H9 (cell line): ENCODE measurements around the gene TRIM7. TPM values are rescaled to one million over a fixed set of nuclear protein-coding genes. Genes with fewer than 3 reads are reported as not detected.

Source experiments
- DNase-seq: peaks from one replicate; pipeline ENCODE4 v3.0.0-alpha.2; 2017
- H2AFZ ChIP-seq: one replicate; pipeline ENCODE4 v1.6.1; 2013; ENCODE audit warnings: mild to moderate bottlenecking, low read length, control low read depth, moderate library complexity
- H2AK5ac ChIP-seq: 2 replicates; pipeline ENCODE4 v1.6.1; 2013; ENCODE audit warnings: low read length, control low read depth, mixed read lengths; ENCODE audit not compliant: insufficient read length
- H2BK120ac ChIP-seq: one replicate; pipeline ENCODE4 v1.6.1; 2013; ENCODE audit warnings: low read depth, mild to moderate bottlenecking, low read length, control low read depth, inconsistent platforms; ENCODE audit not compliant: poor library complexity, severe bottlenecking
- H2BK12ac ChIP-seq: 2 replicates; pipeline ENCODE4 v1.6.1; 2013; ENCODE audit warnings: low read length, control low read depth, mixed read lengths, low read depth; ENCODE audit not compliant: insufficient read length
- H2BK15ac ChIP-seq: 2 replicates; pipeline ENCODE4 v1.6.1; 2013; ENCODE audit warnings: low read depth, low read length, control low read depth
- H2BK20ac ChIP-seq: one replicate; pipeline ENCODE4 v1.6.1; 2013; ENCODE audit warnings: low read depth, mild to moderate bottlenecking, low read length, control low read depth, inconsistent platforms; ENCODE audit not compliant: poor library complexity, severe bottlenecking
- H2BK5ac ChIP-seq: 2 replicates; pipeline ENCODE4 v1.6.1; 2013; ENCODE audit warnings: low read length, control low read depth, mixed read lengths; ENCODE audit not compliant: insufficient read length
- H3K14ac ChIP-seq: 2 replicates; pipeline ENCODE4 v1.6.1; 2013; ENCODE audit warnings: low read length, control low read depth; ENCODE audit not compliant: insufficient read depth
- H3K18ac ChIP-seq: 2 replicates; pipeline ENCODE4 v1.6.1; 2013; ENCODE audit warnings: low read depth, mild to moderate bottlenecking, mixed read lengths, low read length, control low read depth; ENCODE audit not compliant: insufficient read length
- H3K23ac ChIP-seq: 2 replicates; pipeline ENCODE4 v1.6.1; 2013; ENCODE audit warnings: low read length, control low read depth, mixed read lengths, low read depth; ENCODE audit not compliant: insufficient read length
- H3K23me2 ChIP-seq: 2 replicates; pipeline ENCODE4 v1.6.1; 2013; ENCODE audit warnings: low read depth, mild to moderate bottlenecking, mixed read lengths, low read length, control low read depth; ENCODE audit not compliant: insufficient read length, poor library complexity, severe bottlenecking
- H3K27ac ChIP-seq: 2 replicates; pipeline ENCODE4 v1.5.1; 2013; ENCODE audit warnings: low read length, control low read depth, mixed read lengths, low read depth; ENCODE audit not compliant: insufficient read length
- H3K27me3 ChIP-seq: 2 replicates; pipeline ENCODE4 v1.6.1; 2013; ENCODE audit warnings: low read length, control low read depth, inconsistent platforms; ENCODE audit not compliant: insufficient read depth
- H3K4ac ChIP-seq: 2 replicates; pipeline ENCODE4 v1.6.1; 2013; ENCODE audit warnings: low read depth, mild to moderate bottlenecking, control low read depth, inconsistent platforms, low read length, moderate library complexity
- H3K4me1 ChIP-seq: 2 replicates; pipeline ENCODE4 v1.6.1; 2013; ENCODE audit warnings: low read length, control low read depth, inconsistent platforms; ENCODE audit not compliant: insufficient read depth
- H3K4me2 ChIP-seq: 2 replicates; pipeline ENCODE4 v1.6.1; 2013; ENCODE audit warnings: low read length, control low read depth, mixed read lengths; ENCODE audit not compliant: insufficient read length, insufficient read depth
- H3K56ac ChIP-seq: 2 replicates; pipeline ENCODE4 v1.6.1; 2013; ENCODE audit warnings: low read depth, mild to moderate bottlenecking, mixed read lengths, low read length, control low read depth; ENCODE audit not compliant: insufficient read length
- H3K79me1 ChIP-seq: 2 replicates; pipeline ENCODE4 v1.6.1; 2013; ENCODE audit warnings: low read depth, mild to moderate bottlenecking, moderate library complexity, low read length, control low read depth, inconsistent platforms; ENCODE audit not compliant: insufficient read depth, poor library complexity, severe bottlenecking
- H3K79me2 ChIP-seq: 2 replicates; pipeline ENCODE4 v1.6.1; 2013; ENCODE audit warnings: low read length, control low read depth, inconsistent platforms; ENCODE audit not compliant: insufficient read depth
- H3K9ac ChIP-seq: 2 replicates; pipeline ENCODE4 v1.6.1; 2013; ENCODE audit warnings: low read length, control low read depth, mixed read lengths; ENCODE audit not compliant: insufficient read length; ENCODE audit errors: extremely low read depth
- H3K9me3 ChIP-seq: one replicate; pipeline ENCODE4 v1.6.1; 2013; ENCODE audit warnings: low read depth, low read length, inconsistent platforms; ENCODE audit not compliant: control insufficient read depth
- H3T11ph ChIP-seq: one replicate; pipeline ENCODE4 v1.6.1; 2013; ENCODE audit warnings: mild to moderate bottlenecking, low read length, control low read depth, inconsistent platforms
- H4K20me1 ChIP-seq: one replicate; pipeline ENCODE4 v1.6.1; 2013; ENCODE audit not compliant: control insufficient read depth, insufficient read length, insufficient read depth
- H4K5ac ChIP-seq: 2 replicates; pipeline ENCODE4 v1.6.1; 2013; ENCODE audit warnings: low read depth, mild to moderate bottlenecking, mixed read lengths, low read length, control low read depth; ENCODE audit not compliant: insufficient read length
- H4K8ac ChIP-seq: replicated peaks from 2 replicates; pipeline ENCODE4 v1.6.1; 2013; ENCODE audit warnings: low read length, control low read depth, mixed read lengths, low read depth; ENCODE audit not compliant: insufficient read length
- H4K91ac ChIP-seq: 2 replicates; pipeline ENCODE4 v1.6.1; 2013; ENCODE audit warnings: low read depth, mild to moderate bottlenecking, moderate library complexity, mixed read lengths, low read length, control low read depth; ENCODE audit not compliant: insufficient read length
- H3K27ac Mint-ChIP-seq, 3 experiments: 2 replicates in 2 of 3; 3 replicates in 1 of 3; pipeline ENCODE4 v1.8.0; 2020 to 2021; ENCODE audit warnings: mixed read lengths in 3 of 3, mild to moderate bottlenecking in 1 of 3, moderate library complexity in 1 of 3
- H3K27me3 Mint-ChIP-seq: 2 replicates; pipeline ENCODE4 v1.8.0; 2021; ENCODE audit warnings: low read depth, mild to moderate bottlenecking, moderate library complexity, mixed read lengths
- H3K36me3 Mint-ChIP-seq, 3 experiments: 2 replicates in 2 of 3; 3 replicates in 1 of 3; pipeline ENCODE4 v1.8.0; 2020 to 2021; ENCODE audit warnings: low read depth in 3 of 3, mixed read lengths in 3 of 3; ENCODE audit not compliant: insufficient read depth in 1 of 3
- H3K4me1 Mint-ChIP-seq, 2 experiments: 2 replicates each; pipeline ENCODE4 v1.8.0; 2020; ENCODE audit warnings: mixed read lengths in 2 of 2
- H3K4me3 Mint-ChIP-seq, 2 experiments: 2 replicates in 1 of 2; 3 replicates in 1 of 2; pipeline ENCODE4 v1.8.0; 2020 to 2021; ENCODE audit warnings: mild to moderate bottlenecking in 2 of 2, mixed read lengths in 2 of 2, moderate library complexity in 1 of 2
- H3K9me3 Mint-ChIP-seq, 2 experiments: 2 replicates in 1 of 2; 3 replicates in 1 of 2; pipeline ENCODE4 v1.8.0; 2020; ENCODE audit warnings: mild to moderate bottlenecking in 2 of 2, mixed read lengths in 2 of 2, moderate library complexity in 1 of 2
- WGBS: extraction: QIAGEN DNeasy Blood & Tissue Kit; methylation state at CpG from one replicate; pipeline ENCODE4 v1.1.7; 2013; ENCODE audit warnings: missing lambda C conversion rate, low lambda C conversion rate, mixed read lengths; ENCODE audit not compliant: insufficient read length; ENCODE audit errors: extremely low coverage; 5-methylcytosine and 5-hydroxymethylcytosine counted together
- total RNA-seq: library from RNA; stranded (reverse); gene quantifications from 2 replicates; pipeline ENCODE4 v1.2.1, GENCODE V29; 2021
- TF ChIP-seq, protein P1 (sequence below): fragments of 200-600 bp; sonication (generic); conservative IDR thresholded peaks from 3 replicates; pipeline ENCODE4 v1.8.0; 2021; ENCODE audit warnings: antibody characterized with exemption, mild to moderate bottlenecking

The TRIM7 gene
- total RNA-seq, 1 experiment from 2014 or later: not detected

DNA sequence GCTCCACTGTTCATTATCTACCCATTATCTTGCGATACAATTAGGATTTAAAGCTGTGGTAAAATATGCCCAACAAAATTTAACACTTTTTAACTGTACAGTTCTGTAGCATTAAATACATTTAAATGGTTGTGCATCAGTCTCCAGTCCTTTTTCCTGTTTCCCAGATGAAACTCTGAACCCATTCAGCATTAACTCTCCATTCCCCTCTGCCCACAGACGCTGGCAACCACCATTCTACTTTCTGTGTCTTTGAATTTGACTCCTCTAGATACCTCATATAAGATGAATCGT is 2.9 kb upstream of the TRIM7 start:
- no peak overlapping the region for H2BK120ac ChIP-seq
- H3K4ac ChIP-seq: no peak overlapping the region
- Mint-ChIP-seq H3K4me3 (peak overlapping the region; percentile 92 to 99; a peak in 4 of 5 replicates), H3K9me3 (peaks cover 11 to 16% of the 10 kb centered on the region in 2 experiments; a peak in 3 of 5 replicates), H3K27me3 (peaks cover 47% of the 10 kb centered on the region), H3K4me1 (peaks cover 19 to 33% of the 10 kb centered on the region in 2 experiments), H3K27ac (no peak overlapping the region), H3K36me3 (peaks cover 0 to 8% (median 0%) of the 10 kb centered on the region in 3 experiments; a peak in 2 of 7 replicates)
- H3K18ac ChIP-seq: no peak overlapping the region
- no peak overlapping the region for H3K4me2 ChIP-seq
- H2AK5ac ChIP-seq: no peak overlapping the region
- no peaks in the 10 kb centered on the region for H3K79me2 ChIP-seq
- no peaks in the 10 kb centered on the region for H3K79me1 ChIP-seq
- H2BK20ac ChIP-seq: no peak overlapping the region
- DNase-seq: no peak
- peaks cover 26% of the 10 kb centered on the region for H3K23me2 ChIP-seq
- H3K14ac ChIP-seq: no peak overlapping the region
- no peak overlapping the region for H3T11ph ChIP-seq
- no peak overlapping the region for H4K91ac ChIP-seq
- H4K8ac ChIP-seq: no peak overlapping the region
- H2BK5ac ChIP-seq: no peak overlapping the region
- H3K9me3 ChIP-seq: no peaks in the 10 kb centered on the region
- no peaks in the 10 kb centered on the region for H4K20me1 ChIP-seq
- H2BK15ac ChIP-seq: no peak overlapping the region
- H3K9ac ChIP-seq: no peak overlapping the region
- TF ChIP-seq, protein P1, sequence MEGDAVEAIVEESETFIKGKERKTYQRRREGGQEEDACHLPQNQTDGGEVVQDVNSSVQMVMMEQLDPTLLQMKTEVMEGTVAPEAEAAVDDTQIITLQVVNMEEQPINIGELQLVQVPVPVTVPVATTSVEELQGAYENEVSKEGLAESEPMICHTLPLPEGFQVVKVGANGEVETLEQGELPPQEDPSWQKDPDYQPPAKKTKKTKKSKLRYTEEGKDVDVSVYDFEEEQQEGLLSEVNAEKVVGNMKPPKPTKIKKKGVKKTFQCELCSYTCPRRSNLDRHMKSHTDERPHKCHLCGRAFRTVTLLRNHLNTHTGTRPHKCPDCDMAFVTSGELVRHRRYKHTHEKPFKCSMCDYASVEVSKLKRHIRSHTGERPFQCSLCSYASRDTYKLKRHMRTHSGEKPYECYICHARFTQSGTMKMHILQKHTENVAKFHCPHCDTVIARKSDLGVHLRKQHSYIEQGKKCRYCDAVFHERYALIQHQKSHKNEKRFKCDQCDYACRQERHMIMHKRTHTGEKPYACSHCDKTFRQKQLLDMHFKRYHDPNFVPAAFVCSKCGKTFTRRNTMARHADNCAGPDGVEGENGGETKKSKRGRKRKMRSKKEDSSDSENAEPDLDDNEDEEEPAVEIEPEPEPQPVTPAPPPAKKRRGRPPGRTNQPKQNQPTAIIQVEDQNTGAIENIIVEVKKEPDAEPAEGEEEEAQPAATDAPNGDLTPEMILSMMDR: no peak
- no peak overlapping the region for H3K23ac ChIP-seq
- H4K5ac ChIP-seq: no peak overlapping the region
- no CpG with 5 or more reads among the region's 3 CpGs for WGBS
- H3K27me3 ChIP-seq: peaks cover 29% of the 10 kb centered on the region
- H2AFZ ChIP-seq: no peak overlapping the region
- H3K27ac ChIP-seq: no peak overlapping the region
- H3K4me1 ChIP-seq: no peaks in the 10 kb centered on the region
- no peak overlapping the region for H3K56ac ChIP-seq
- H2BK12ac ChIP-seq: no peak overlapping the region
